SU-DHL-6 (cell line): ENCODE measurements around the gene WSB2.

Experiments used
- H2AFZ ChIP-seq: fragments of 200-600 bp; sonication (generic); 2 replicates; pipeline ENCODE4 v1.6.1; 2014; ENCODE audit warnings: low read depth, mild to moderate bottlenecking, moderate library complexity, mixed read lengths, antibody characterized with exemption, low read length; ENCODE audit not compliant: severe bottlenecking
- H3F3A ChIP-seq: fragments of 200-600 bp; shearing (Covaris generic); 2 replicates; pipeline ENCODE4 v1.6.0; 2016; ENCODE audit warnings: antibody characterized with exemption, mild to moderate bottlenecking; ENCODE audit not compliant: insufficient read depth
- H3K27ac ChIP-seq: fragments of 200-600 bp; sonication (generic); 2 replicates; pipeline ENCODE4 v1.5.1; 2016; ENCODE audit warnings: low read depth, mild to moderate bottlenecking, low read length, moderate library complexity, mixed read lengths
- H3K27me3 ChIP-seq: fragments of 200-600 bp; sonication (generic), shearing (Covaris generic); 2 replicates; pipeline ENCODE4 v1.6.0; 2014; ENCODE audit warnings: mild to moderate bottlenecking, low read length
- H3K36me3 ChIP-seq: fragments of 200-600 bp; sonication (generic); 2 replicates; pipeline ENCODE4 v1.6.1; 2014; ENCODE audit warnings: mild to moderate bottlenecking, low read length, mixed read lengths
- H3K4me2 ChIP-seq: fragments of 300-600, 200-600 bp; shearing (Covaris generic), sonication (generic); 2 replicates; pipeline ENCODE4 v1.6.0; 2014; ENCODE audit warnings: low read length, low read depth, mild to moderate bottlenecking; ENCODE audit not compliant: poor library complexity, severe bottlenecking
- H3K4me3 ChIP-seq: fragments of 200-600 bp; sonication (generic); 2 replicates; pipeline ENCODE4 v1.5.1; 2014; ENCODE audit warnings: antibody characterized with exemption, low read length, mild to moderate bottlenecking, mixed read lengths; ENCODE audit not compliant: insufficient read depth, poor library complexity, severe bottlenecking
- H3K79me2 ChIP-seq: fragments of 200-600 bp; sonication (generic); 2 replicates; pipeline ENCODE4 v1.6.1; 2014; ENCODE audit warnings: mild to moderate bottlenecking, low read length, moderate library complexity; ENCODE audit not compliant: insufficient read depth
- H3K9ac ChIP-seq: fragments of 200-600 bp; sonication (generic); 2 replicates; pipeline ENCODE4 v1.7.0; 2014; ENCODE audit warnings: mild to moderate bottlenecking, low read length
- H3K9me2 ChIP-seq: fragments of 200-600 bp; sonication (generic); replicated peaks from 2 replicates; pipeline ENCODE4 v1.6.1; 2014; ENCODE audit warnings: low read length; ENCODE audit not compliant: insufficient read depth
- H3K9me3 ChIP-seq: fragments of 200-600 bp; sonication (generic); 2 replicates; pipeline ENCODE4 v1.6.1; 2014; ENCODE audit warnings: low read length, mixed read lengths; ENCODE audit not compliant: insufficient read depth
- H4K20me1 ChIP-seq: fragments of 200-600 bp; sonication (generic); 2 replicates; pipeline ENCODE4 v1.6.1; 2014; ENCODE audit warnings: low read depth, mild to moderate bottlenecking, antibody characterized with exemption, low read length, moderate library complexity, mixed read lengths
- CTCF ChIP-seq: fragments of 200-600 bp; sonication (generic); IDR thresholded peaks from one replicate; pipeline ENCODE4 v1.5.1; 2017; ENCODE audit warnings: antibody characterized with exemption, mild to moderate bottlenecking, low read length, moderate library complexity; ENCODE audit not compliant: insufficient read depth, poor library complexity, severe bottlenecking
- EZH2phosphoT487 ChIP-seq: fragments of 200-600 bp; sonication (generic), shearing (Covaris generic); conservative IDR thresholded peaks from 2 replicates; pipeline ENCODE4 v1.6.1; 2018; ENCODE audit warnings: mild to moderate bottlenecking, antibody characterized with exemption, low read length, moderate library complexity, mixed read lengths

WSB2 gene

GRCh38 chr12:118044577-118044976 lies 16.4 kb downstream of the WSB2 start:
- H3K27ac ChIP-seq = no peak overlapping the region
- H3K4me3 ChIP-seq = no peak overlapping the region
- no peaks in the 10 kb centered on the region for H3K9me2 ChIP-seq
- H3K9ac ChIP-seq = no peak overlapping the region
- no peaks in the 10 kb centered on the region for H3K9me3 ChIP-seq
- H3K27me3 ChIP-seq = no peaks in the 10 kb centered on the region
- no peak overlapping the region for H3K4me2 ChIP-seq
- H3K36me3 ChIP-seq = no peaks in the 10 kb centered on the region
- H3F3A ChIP-seq = no peaks in the 10 kb centered on the region
- no peaks in the 10 kb centered on the region for H3K79me2 ChIP-seq
- TF ChIP-seq EZH2phosphoT487 = no peak
- no peak for TF ChIP-seq CTCF
- no peak overlapping the region for H2AFZ ChIP-seq
- H4K20me1 ChIP-seq = no peaks in the 10 kb centered on the region

- H3K9me3 ChIP-seq = no peaks in the 10 kb centered on the region
- no peak for TF ChIP-seq EZH2phosphoT487
- TF ChIP-seq CTCF = no peak
- no peaks in the 10 kb centered on the region for H3K79me2 ChIP-seq
- H4K20me1 ChIP-seq = no peaks in the 10 kb centered on the region
- no peak overlapping the region for H3K27ac ChIP-seq
- no peaks in the 10 kb centered on the region for H3K9me2 ChIP-seq
- H3K9ac ChIP-seq = no peak overlapping the region
- H3K27me3 ChIP-seq = no peaks in the 10 kb centered on the region
- no peaks in the 10 kb centered on the region for H3F3A ChIP-seq
- H3K4me2 ChIP-seq = no peak overlapping the region
- H3K36me3 ChIP-seq = no peaks in the 10 kb centered on the region
- no peak overlapping the region for H3K4me3 ChIP-seq
- no peak overlapping the region for H2AFZ ChIP-seq
Observed at GRCh38 chr12:118044075-118044474, 16.9 kb downstream of the WSB2 start.

- no peak for TF ChIP-seq CTCF
- no peak for TF ChIP-seq EZH2phosphoT487
- Histone ChIP-seq H3K36me3 (no peaks in the 10 kb centered on the region), H3K9me2 (no peaks in the 10 kb centered on the region)
Observed at GRCh38 chr12:118042091-118042490, 18.9 kb downstream of the WSB2 start.

More at GRCh38 chr12:118042091-118042490, 18.9 kb downstream of the WSB2 start:
- Histone ChIP-seq H3K4me2 (no peak overlapping the region), H3K9ac (no peak overlapping the region), H3K9me3 (no peaks in the 10 kb centered on the region), H3K27ac (no peak overlapping the region), H3F3A (no peaks in the 10 kb centered on the region), H4K20me1 (no peaks in the 10 kb centered on the region), H3K79me2 (no peaks in the 10 kb centered on the region), H3K4me3 (no peak overlapping the region), H3K27me3 (no peaks in the 10 kb centered on the region), H2AFZ (no peak overlapping the region)
